HEK293 (cell line): Measurements from ENCODE around the gene RAB1A.
A peak's percentile ranks its signal among the peaks of the same experiment; 100 is the strongest.

Experiments used
- FEZF1 ChIP-seq: fragments of 450-650 bp; formaldehyde crosslinking; IDR thresholded peaks from 2 replicates; pipeline ENCODE4 v1.5.1; 2016; ENCODE audit warnings: missing biosample characterization, missing genetic modification characterization
- GLI2 ChIP-seq: fragments of 450-650 bp; formaldehyde crosslinking; IDR thresholded peaks from 2 replicates; pipeline ENCODE4; 2017; ENCODE audit warnings: missing biosample characterization, missing genetic modification characterization, low read depth, borderline replicate concordance
- GLIS1 ChIP-seq: fragments of 450-650 bp; formaldehyde crosslinking; IDR thresholded peaks from 2 replicates; pipeline ENCODE4 v1.5.1; 2016; ENCODE audit warnings: missing biosample characterization, missing genetic modification characterization
- GLIS2 ChIP-seq: fragments of 450-650 bp; formaldehyde crosslinking; IDR thresholded peaks from 2 replicates; pipeline ENCODE4 v1.5.1; 2016; ENCODE audit warnings: missing biosample characterization, missing genetic modification characterization
- KLF16 ChIP-seq: fragments of 450-650 bp; formaldehyde crosslinking; IDR thresholded peaks from 2 replicates; pipeline ENCODE4 v1.5.1; 2017; ENCODE audit warnings: missing biosample characterization, missing genetic modification characterization
- MEIS1 ChIP-seq: sonication (generic); formaldehyde crosslinking; IDR thresholded peaks from 2 replicates; pipeline ENCODE4 v1.8.1; 2022; ENCODE audit warnings: missing genetic modification reagents, mild to moderate bottlenecking, borderline replicate concordance
- SALL2 ChIP-seq: fragments of 450-650 bp; formaldehyde crosslinking; IDR thresholded peaks from 2 replicates; pipeline ENCODE4 v1.5.0; 2017; ENCODE audit warnings: missing biosample characterization, mild to moderate bottlenecking, missing genetic modification characterization, borderline replicate concordance
- SCRT1 ChIP-seq: fragments of 450-650 bp; formaldehyde crosslinking; IDR thresholded peaks from 2 replicates; pipeline ENCODE4 v1.5.1; 2016; ENCODE audit warnings: missing biosample characterization, missing genetic modification characterization, borderline replicate concordance
- SP7 ChIP-seq: fragments of 450-650 bp; formaldehyde crosslinking; IDR thresholded peaks from 2 replicates; pipeline ENCODE4 v1.5.1; 2016; ENCODE audit warnings: missing biosample characterization, missing genetic modification characterization
- TRIM28 ChIP-seq: IDR thresholded peaks from 2 replicates; pipeline ENCODE4 v1.6.1; 2011; ENCODE audit warnings: low read length, control low read depth, borderline replicate concordance
- WT1 ChIP-seq: fragments of 450-650 bp; formaldehyde crosslinking; IDR thresholded peaks from 2 replicates; pipeline ENCODE4 v1.5.1; 2016; ENCODE audit warnings: missing biosample characterization, missing genetic modification characterization
- YY2 ChIP-seq: fragments of 450-650 bp; formaldehyde crosslinking; IDR thresholded peaks from 2 replicates; pipeline ENCODE4 v1.5.1; 2016; ENCODE audit warnings: missing biosample characterization, missing genetic modification characterization
- ZBTB48 ChIP-seq: fragments of 450-650 bp; formaldehyde crosslinking; IDR thresholded peaks from 2 replicates; pipeline ENCODE4 v1.5.1; 2016; ENCODE audit warnings: missing biosample characterization, missing genetic modification characterization
- ZFP3 ChIP-seq: fragments of 450-650 bp; formaldehyde crosslinking; IDR thresholded peaks from 2 replicates; pipeline ENCODE4 v1.5.1; 2016; ENCODE audit warnings: low read depth, missing biosample characterization, missing genetic modification characterization
- ZNF19 ChIP-seq: fragments of 450-650 bp; formaldehyde crosslinking; IDR thresholded peaks from 2 replicates; pipeline ENCODE4; 2016; ENCODE audit warnings: missing biosample characterization, missing genetic modification characterization, low read depth
- ZNF214 ChIP-seq: fragments of 450-650 bp; formaldehyde crosslinking; IDR thresholded peaks from 2 replicates; pipeline ENCODE4 v1.5.1; 2017; ENCODE audit warnings: missing biosample characterization, mild to moderate bottlenecking, missing genetic modification characterization, borderline replicate concordance
- ZNF23 ChIP-seq: fragments of 450-650 bp; formaldehyde crosslinking; IDR thresholded peaks from 2 replicates; pipeline ENCODE4 v1.5.1; 2016; ENCODE audit warnings: missing biosample characterization, missing genetic modification characterization, borderline replicate concordance
- ZNF274 ChIP-seq, 2 experiments: fragments of 200-500 bp in 1 of 2; fragments of 450-650 bp in 1 of 2; sonication (Bioruptor generic) in 1 of 2; formaldehyde crosslinking in 1 of 2; IDR thresholded peaks; 2 replicates each; pipeline versions ENCODE4 v1.5.1 to v1.6.1; 2014 to 2016; ENCODE audit warnings: borderline replicate concordance in 1 of 2, inconsistent platforms in 1 of 2, low read length in 1 of 2, missing biosample characterization in 1 of 2, missing genetic modification characterization in 1 of 2
- ZNF311 ChIP-seq: fragments of 450-650 bp; formaldehyde crosslinking; IDR thresholded peaks from 2 replicates; pipeline ENCODE4 v1.5.1; 2017; ENCODE audit warnings: missing biosample characterization, missing genetic modification characterization, borderline replicate concordance
- ZNF335 ChIP-seq: fragments of 450-650 bp; formaldehyde crosslinking; conservative IDR thresholded peaks from 2 replicates; pipeline ENCODE4 v1.5.1; 2016; ENCODE audit warnings: missing biosample characterization, missing genetic modification characterization
- ZNF501 ChIP-seq: fragments of 450-650 bp; formaldehyde crosslinking; IDR thresholded peaks from 2 replicates; pipeline ENCODE4 v1.5.1; 2016; ENCODE audit warnings: missing biosample characterization, missing genetic modification characterization
- ZNF530 ChIP-seq: fragments of 450-650 bp; formaldehyde crosslinking; IDR thresholded peaks from 2 replicates; pipeline ENCODE4 v1.5.1; 2016; ENCODE audit warnings: low read depth, missing biosample characterization, missing genetic modification characterization
- ZNF621 ChIP-seq: fragments of 450-650 bp; formaldehyde crosslinking; IDR thresholded peaks from 2 replicates; pipeline ENCODE4 v1.5.1; 2017; ENCODE audit warnings: missing biosample characterization, missing genetic modification characterization
- ZNF623 ChIP-seq: fragments of 450-650 bp; formaldehyde crosslinking; IDR thresholded peaks from 2 replicates; pipeline ENCODE4 v1.5.1; 2016; ENCODE audit warnings: missing biosample characterization, missing genetic modification characterization
- ZNF624 ChIP-seq: fragments of 450-650 bp; formaldehyde crosslinking; IDR thresholded peaks from 2 replicates; pipeline ENCODE4 v1.5.1; 2017; ENCODE audit warnings: missing biosample characterization, missing genetic modification characterization
- ZNF664 ChIP-seq: fragments of 450-650 bp; formaldehyde crosslinking; IDR thresholded peaks from 2 replicates; pipeline ENCODE4 v1.5.1; 2016; ENCODE audit warnings: missing biosample characterization, missing genetic modification characterization
- ZNF776 ChIP-seq: fragments of 450-650 bp; formaldehyde crosslinking; IDR thresholded peaks from 2 replicates; pipeline ENCODE4 v1.5.0; 2017; ENCODE audit warnings: missing biosample characterization, missing genetic modification characterization, borderline replicate concordance
- ZNF777 ChIP-seq: fragments of 450-650 bp; formaldehyde crosslinking; IDR thresholded peaks from 2 replicates; pipeline ENCODE4 v1.5.1; 2017; ENCODE audit warnings: missing biosample characterization, missing genetic modification characterization, borderline replicate concordance
- ZNF791 ChIP-seq: fragments of 450-650 bp; formaldehyde crosslinking; IDR thresholded peaks from 2 replicates; pipeline ENCODE4 v1.5.1; 2016; ENCODE audit warnings: missing biosample characterization, missing genetic modification characterization
- ZNF830 ChIP-seq: fragments of 450-650 bp; IDR thresholded peaks from 2 replicates; pipeline ENCODE4 v1.5.0; 2018; ENCODE audit warnings: missing biosample characterization, missing genetic modification characterization, low read depth, mild to moderate bottlenecking, moderate library complexity
- ZNF837 ChIP-seq: fragments of 450-650 bp; formaldehyde crosslinking; IDR thresholded peaks from 2 replicates; pipeline ENCODE4 v1.5.1; 2016; ENCODE audit warnings: missing biosample characterization, missing genetic modification characterization
- TF ChIP-seq, protein P1 (sequence below): fragments of 450-650 bp; formaldehyde crosslinking; IDR thresholded peaks from 2 replicates; pipeline ENCODE4 v1.5.1; 2016; ENCODE audit warnings: missing biosample characterization, missing genetic modification characterization
- TF ChIP-seq, protein P2 (sequence below): fragments of 450-650 bp; formaldehyde crosslinking; IDR thresholded peaks from 2 replicates; pipeline ENCODE4 v1.5.1; 2017; ENCODE audit warnings: missing biosample characterization, missing genetic modification characterization
- TF ChIP-seq, protein P3 (sequence below): fragments of 450-650 bp; IDR thresholded peaks from 2 replicates; pipeline ENCODE4 v1.5.1; 2018; ENCODE audit warnings: missing biosample characterization, missing genetic modification characterization
- TF ChIP-seq, protein P4 (sequence below): fragments of 450-650 bp; formaldehyde crosslinking; IDR thresholded peaks from 2 replicates; pipeline ENCODE4 v1.5.1; 2017; ENCODE audit warnings: missing biosample characterization, missing genetic modification characterization

The RAB1A gene

DNA sequence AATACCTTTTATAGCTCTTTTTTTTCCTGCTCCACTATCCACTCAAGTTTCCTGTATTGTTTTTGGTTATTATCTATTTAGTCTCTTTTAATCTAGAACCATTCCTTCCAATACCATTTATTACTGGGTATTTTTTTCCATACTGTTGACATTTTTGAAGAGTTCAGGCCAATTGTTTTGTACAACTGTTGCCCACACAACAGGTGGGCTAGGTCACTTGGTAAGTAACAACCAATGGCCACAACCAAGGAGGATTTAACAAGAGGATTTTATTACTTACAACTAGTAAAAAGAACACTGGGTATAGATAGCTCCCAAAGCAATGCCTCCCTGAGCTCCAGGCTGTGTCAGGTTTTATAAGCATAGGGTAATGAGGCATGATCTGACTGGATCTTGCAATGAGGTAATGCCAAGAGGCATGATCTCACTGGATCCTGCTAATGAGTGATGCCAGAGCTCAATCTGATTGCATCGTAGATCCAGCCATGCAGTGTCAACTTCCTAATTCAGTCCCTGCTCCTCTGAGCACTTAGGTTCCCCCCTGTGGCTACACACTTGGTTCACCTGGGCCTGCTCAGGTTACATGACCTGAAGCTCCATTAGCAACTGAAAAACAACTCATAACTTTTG is 80.8 kb downstream of the RAB1A start (continued):
- TF ChIP-seq ZNF621 (tag by site-specific recombination) (no peak), GLIS1 (peak; percentile 56), ZNF19 (tag by site-specific recombination) (no peak), ZNF501 (tag by site-specific recombination) (no peak), WT1 (tag by site-specific recombination) (no peak), ZNF23 (tag by site-specific recombination) (no peak), FEZF1 (peak; percentile 85), ZNF776 (no peak), GLIS2 (no peak), ZNF624 (tag by site-specific recombination) (no peak), ZNF623 (tag by site-specific recombination) (no peak), ZNF311 (tag by site-specific recombination) (no peak), SALL2 (tag by site-specific recombination) (no peak), ZNF837 (no peak), YY2 (tag by site-specific recombination) (no peak), GLI2 (no peak), ZFP3 (tag by site-specific recombination) (no peak), ZNF214 (tag by site-specific recombination) (no peak), ZNF335 (tag by site-specific recombination) (peak; percentile 29; the same call in 1 of the 2 replicates), TRIM28 (no peak), MEIS1 (CRISPR knock-in tag) (no peak), ZNF664 (no peak), ZNF830 (tag by site-specific recombination) (no peak), ZNF530 (tag by site-specific recombination) (no peak), KLF16 (tag by site-specific recombination) (peak; percentile 7; the same call in 1 of the 2 replicates), ZNF274 (IDR thresholded peaks at IDR 0.05; ENCODE audit: low read length) (no peak), ZNF274 (tag by site-specific recombination; IDR thresholded peaks at IDR 0.05; ENCODE audit: borderline replicate concordance) (no peak), SP7 (tag by site-specific recombination) (no peak), ZNF791 (tag by site-specific recombination) (no peak), ZBTB48 (tag by site-specific recombination) (no peak), SCRT1 (tag by site-specific recombination) (peak; percentile 86), ZNF777 (tag by site-specific recombination) (no peak)
- TF ChIP-seq, protein P1, sequence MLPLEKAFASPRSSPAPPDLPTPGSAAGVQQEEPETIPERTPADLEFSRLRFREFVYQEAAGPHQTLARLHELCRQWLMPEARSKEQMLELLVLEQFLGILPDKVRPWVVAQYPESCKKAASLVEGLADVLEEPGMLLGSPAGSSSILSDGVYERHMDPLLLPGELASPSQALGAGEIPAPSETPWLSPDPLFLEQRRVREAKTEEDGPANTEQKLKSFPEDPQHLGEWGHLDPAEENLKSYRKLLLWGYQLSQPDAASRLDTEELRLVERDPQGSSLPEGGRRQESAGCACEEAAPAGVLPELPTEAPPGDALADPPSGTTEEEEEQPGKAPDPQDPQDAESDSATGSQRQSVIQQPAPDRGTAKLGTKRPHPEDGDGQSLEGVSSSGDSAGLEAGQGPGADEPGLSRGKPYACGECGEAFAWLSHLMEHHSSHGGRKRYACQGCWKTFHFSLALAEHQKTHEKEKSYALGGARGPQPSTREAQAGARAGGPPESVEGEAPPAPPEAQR (tag by site-specific recombination), result no peak
- TF ChIP-seq, protein P2, sequence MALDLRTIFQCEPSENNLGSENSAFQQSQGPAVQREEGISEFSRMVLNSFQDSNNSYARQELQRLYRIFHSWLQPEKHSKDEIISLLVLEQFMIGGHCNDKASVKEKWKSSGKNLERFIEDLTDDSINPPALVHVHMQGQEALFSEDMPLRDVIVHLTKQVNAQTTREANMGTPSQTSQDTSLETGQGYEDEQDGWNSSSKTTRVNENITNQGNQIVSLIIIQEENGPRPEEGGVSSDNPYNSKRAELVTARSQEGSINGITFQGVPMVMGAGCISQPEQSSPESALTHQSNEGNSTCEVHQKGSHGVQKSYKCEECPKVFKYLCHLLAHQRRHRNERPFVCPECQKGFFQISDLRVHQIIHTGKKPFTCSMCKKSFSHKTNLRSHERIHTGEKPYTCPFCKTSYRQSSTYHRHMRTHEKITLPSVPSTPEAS (tag by site-specific recombination), result no peak
- TF ChIP-seq, protein P3, sequence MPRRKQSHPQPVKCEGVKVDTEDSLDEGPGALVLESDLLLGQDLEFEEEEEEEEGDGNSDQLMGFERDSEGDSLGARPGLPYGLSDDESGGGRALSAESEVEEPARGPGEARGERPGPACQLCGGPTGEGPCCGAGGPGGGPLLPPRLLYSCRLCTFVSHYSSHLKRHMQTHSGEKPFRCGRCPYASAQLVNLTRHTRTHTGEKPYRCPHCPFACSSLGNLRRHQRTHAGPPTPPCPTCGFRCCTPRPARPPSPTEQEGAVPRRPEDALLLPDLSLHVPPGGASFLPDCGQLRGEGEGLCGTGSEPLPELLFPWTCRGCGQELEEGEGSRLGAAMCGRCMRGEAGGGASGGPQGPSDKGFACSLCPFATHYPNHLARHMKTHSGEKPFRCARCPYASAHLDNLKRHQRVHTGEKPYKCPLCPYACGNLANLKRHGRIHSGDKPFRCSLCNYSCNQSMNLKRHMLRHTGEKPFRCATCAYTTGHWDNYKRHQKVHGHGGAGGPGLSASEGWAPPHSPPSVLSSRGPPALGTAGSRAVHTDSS, result no peak
- TF ChIP-seq, protein P4, sequence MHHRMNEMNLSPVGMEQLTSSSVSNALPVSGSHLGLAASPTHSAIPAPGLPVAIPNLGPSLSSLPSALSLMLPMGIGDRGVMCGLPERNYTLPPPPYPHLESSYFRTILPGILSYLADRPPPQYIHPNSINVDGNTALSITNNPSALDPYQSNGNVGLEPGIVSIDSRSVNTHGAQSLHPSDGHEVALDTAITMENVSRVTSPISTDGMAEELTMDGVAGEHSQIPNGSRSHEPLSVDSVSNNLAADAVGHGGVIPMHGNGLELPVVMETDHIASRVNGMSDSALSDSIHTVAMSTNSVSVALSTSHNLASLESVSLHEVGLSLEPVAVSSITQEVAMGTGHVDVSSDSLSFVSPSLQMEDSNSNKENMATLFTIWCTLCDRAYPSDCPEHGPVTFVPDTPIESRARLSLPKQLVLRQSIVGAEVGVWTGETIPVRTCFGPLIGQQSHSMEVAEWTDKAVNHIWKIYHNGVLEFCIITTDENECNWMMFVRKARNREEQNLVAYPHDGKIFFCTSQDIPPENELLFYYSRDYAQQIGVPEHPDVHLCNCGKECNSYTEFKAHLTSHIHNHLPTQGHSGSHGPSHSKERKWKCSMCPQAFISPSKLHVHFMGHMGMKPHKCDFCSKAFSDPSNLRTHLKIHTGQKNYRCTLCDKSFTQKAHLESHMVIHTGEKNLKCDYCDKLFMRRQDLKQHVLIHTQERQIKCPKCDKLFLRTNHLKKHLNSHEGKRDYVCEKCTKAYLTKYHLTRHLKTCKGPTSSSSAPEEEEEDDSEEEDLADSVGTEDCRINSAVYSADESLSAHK (tag by site-specific recombination), result 0 out of 2 replicates have a peak, but pooled peaks have one; percentile 26
